Endometrial microvascular endothelial cells (primary cell): Measurements from ENCODE around the gene EIF2B4. TPM values are rescaled to one million over a fixed set of nuclear protein-coding genes. Genes with fewer than 3 reads are reported as not detected.

Experiments used
- in situ Hi-C: cut with HindIII; loops from 2 replicates; pipeline ENCODE4 v1.10.0; 2017; ENCODE audit warnings: low sequenced_read_pairs, low pct_unique_long_range_greater_than_20kb; ENCODE audit errors: inconsistent ontology term
- total RNA-seq: library from RNA; depleted of rRNA; stranded (reverse); fragments of >200 nt; gene quantifications from one replicate; pipeline ENCODE4 v1.2.3, GENCODE V29; 2015; ENCODE audit errors: inconsistent ontology term

EIF2B4 gene
- total RNA-seq, 1 donor from 2014 or later, result 63.6 TPM

- in situ Hi-C loops, result no loop called here
These were observed 8.7 kb upstream of the EIF2B4 start for GRCh38 chr2:27378809-27379290.

- in situ Hi-C loops, result no loop called here
These were observed 8.1 kb upstream of the EIF2B4 start for GRCh38 chr2:27378096-27378808.

GRCh38 chr2:27377618-27378095 lies 7.5 kb upstream of the EIF2B4 start:
- in situ Hi-C loops, result no loop called here

- in situ Hi-C loops, result no loop called here
These were observed 6.9 kb upstream of the EIF2B4 start for GRCh38 chr2:27376866-27377617.

- in situ Hi-C loops, result no loop called here
These were observed 6.2 kb upstream of the EIF2B4 start for GRCh38 chr2:27376151-27376865.

GRCh38 chr2:27375513-27376099 lies 5.5 kb upstream of the EIF2B4 start:
- in situ Hi-C loops, result no loop called here

- in situ Hi-C loops, result no loop called here
These were observed 3.4 kb upstream of the EIF2B4 start for GRCh38 chr2:27373567-27373966.

GRCh38 chr2:27372937-27373336 lies 2.8 kb upstream of the EIF2B4 start:
- in situ Hi-C loops, result no loop called here

- in situ Hi-C loops, result no loop called here
These were observed 880 bp upstream of the EIF2B4 start for GRCh38 chr2:27370816-27371620.

- in situ Hi-C loops, result no loop called here
These were observed 590 bp downstream of the EIF2B4 start for GRCh38 chr2:27369471-27370025.

GRCh38 chr2:27363933-27364332 lies 6.2 kb downstream of the EIF2B4 start:
- in situ Hi-C loops, result no loop called here

GRCh38 chr2:27362678-27363420 lies 7.3 kb downstream of the EIF2B4 start:
- in situ Hi-C loops, result no loop called here

- in situ Hi-C loops, result no loop called here
These were observed 13.6 kb downstream of the EIF2B4 start, which contains the start of gene GTF3C2 for GRCh38 chr2:27356382-27357181. TSS of gene GTF3C2 (minus strand) at chr2:27356764. CDS start at chr2:27343554, 13,210 bp downstream.

- in situ Hi-C loops, result no loop called here
These were observed 14.1 kb downstream of the EIF2B4 start for GRCh38 chr2:27356056-27356381.

- in situ Hi-C loops, result no loop called here
These were observed 15.6 kb downstream of the EIF2B4 start for GRCh38 chr2:27354597-27354927.

- in situ Hi-C loops, result no loop called here
These were observed 16.2 kb downstream of the EIF2B4 start for GRCh38 chr2:27353762-27354596.
